GM12874 (cell line): ENCODE results near the gene ATMIN.

Source experiments
- TF ChIP-seq, protein P1 (sequence below): IDR thresholded peaks from 2 replicates; pipeline ENCODE4 v1.5.1; 2011; ENCODE audit warnings: low read depth, mild to moderate bottlenecking, control low read depth, low read length, moderate library complexity; ENCODE audit not compliant: insufficient read depth

ATMIN gene

DNA sequence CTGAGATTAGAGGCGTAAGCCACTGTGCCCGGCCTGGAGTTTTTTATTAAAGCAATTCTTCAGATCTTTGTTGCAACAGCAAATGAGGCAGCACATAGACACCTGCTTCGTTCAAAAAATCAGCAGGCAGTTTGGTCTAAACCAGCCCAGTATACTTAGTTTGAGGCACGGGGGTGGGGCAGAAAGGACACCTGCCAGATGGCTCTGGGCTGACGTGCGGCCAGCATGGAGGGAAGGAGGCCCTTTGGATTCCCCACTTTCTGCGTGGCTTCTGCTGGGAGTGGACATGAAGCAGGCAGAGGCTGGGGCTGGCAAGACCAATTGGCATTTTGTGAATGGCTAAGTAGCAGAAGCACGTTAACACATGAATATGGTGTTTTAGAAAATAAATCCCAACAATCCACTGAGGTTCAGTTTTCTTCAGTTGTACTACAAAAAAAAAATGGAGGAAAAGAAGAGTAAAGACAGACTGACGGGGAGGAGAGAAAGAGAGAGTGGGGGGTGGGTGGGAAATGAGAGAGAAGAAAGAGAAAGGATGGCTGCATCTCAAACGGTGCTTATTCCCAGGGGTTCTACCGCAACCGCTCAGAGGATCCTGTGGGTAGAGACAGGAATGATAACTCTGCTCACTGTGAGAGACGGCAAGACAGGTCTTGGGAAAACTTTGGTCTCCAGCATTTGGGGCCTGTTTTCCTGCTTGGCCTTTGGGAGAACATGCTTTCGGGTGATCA, 25.1 kb downstream of the ATMIN start:
- TF ChIP-seq, protein P1, sequence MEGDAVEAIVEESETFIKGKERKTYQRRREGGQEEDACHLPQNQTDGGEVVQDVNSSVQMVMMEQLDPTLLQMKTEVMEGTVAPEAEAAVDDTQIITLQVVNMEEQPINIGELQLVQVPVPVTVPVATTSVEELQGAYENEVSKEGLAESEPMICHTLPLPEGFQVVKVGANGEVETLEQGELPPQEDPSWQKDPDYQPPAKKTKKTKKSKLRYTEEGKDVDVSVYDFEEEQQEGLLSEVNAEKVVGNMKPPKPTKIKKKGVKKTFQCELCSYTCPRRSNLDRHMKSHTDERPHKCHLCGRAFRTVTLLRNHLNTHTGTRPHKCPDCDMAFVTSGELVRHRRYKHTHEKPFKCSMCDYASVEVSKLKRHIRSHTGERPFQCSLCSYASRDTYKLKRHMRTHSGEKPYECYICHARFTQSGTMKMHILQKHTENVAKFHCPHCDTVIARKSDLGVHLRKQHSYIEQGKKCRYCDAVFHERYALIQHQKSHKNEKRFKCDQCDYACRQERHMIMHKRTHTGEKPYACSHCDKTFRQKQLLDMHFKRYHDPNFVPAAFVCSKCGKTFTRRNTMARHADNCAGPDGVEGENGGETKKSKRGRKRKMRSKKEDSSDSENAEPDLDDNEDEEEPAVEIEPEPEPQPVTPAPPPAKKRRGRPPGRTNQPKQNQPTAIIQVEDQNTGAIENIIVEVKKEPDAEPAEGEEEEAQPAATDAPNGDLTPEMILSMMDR: no peak

DNA sequence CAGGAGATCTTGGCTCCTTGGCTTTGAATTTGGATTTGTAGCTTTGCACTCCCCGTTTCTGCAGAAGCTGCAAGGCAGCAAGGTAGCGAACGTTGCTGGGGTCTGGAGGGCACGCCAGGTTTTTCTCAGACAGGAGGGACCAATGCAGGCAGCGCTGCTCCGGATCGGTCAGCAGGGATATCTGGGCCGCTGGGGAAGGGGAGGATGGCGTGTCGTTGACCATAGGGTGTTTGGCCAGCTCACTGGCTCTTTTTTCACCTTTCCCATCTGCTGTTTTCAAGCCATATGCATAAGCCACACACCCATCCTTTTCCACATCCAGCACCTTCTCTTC, 25.6 kb downstream of the ATMIN start:
- TF ChIP-seq, protein P1: no peak

DNA sequence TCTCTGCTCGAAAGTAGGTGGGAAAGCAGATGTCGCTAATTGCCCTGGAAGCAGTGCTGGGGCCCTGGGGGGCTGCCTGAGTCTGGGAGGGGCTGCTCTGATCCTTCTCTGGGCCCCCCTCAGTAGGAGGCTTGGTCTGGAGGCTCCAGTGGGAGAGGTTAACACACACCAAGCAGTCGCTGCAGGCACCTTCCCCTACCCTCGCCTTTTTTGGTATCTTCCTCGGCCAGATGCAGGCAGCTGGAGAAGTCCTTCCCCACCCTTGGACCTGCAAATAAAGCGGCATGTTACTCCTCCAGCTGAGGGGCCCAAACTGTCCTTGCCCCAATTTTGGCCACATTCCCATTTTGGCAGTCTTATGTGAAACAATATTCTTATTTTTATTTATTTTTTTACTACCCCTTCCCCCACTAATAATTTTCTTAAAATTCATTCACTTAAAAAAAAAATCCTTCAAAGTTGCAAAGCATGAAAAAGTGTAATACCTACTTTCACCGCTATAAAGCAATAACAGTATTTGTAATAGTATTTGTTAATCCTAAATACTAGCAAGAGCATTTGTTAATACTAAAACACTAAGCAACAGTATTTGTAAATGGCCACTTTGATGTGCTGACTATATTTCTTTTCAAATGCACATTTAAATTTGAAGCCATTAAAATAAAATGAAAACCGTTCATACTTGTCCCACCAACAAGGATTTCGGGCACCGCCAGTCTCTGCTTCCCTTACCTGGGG, 26.4 kb downstream of the ATMIN start:
- TF ChIP-seq, protein P1: no peak

DNA sequence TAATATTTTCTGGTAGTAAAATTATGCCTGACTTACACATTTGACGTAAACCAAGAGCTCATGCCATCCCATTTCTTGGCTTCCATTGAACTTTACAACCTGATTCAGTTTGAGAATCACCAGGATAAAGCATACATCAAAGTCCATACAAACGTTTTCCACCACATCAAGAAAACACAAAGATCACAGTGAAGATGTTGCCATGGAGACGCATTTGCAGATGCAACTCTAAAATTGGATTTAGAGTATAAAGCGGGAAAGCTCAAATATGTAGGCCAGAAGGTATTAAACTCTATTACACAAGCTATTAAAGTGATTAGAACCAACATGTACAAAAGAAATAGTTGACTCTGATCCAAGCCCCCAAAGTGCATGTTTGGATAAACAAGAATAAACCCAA, 31.0 kb downstream of the ATMIN start:
- TF ChIP-seq, protein P1: no peak

DNA sequence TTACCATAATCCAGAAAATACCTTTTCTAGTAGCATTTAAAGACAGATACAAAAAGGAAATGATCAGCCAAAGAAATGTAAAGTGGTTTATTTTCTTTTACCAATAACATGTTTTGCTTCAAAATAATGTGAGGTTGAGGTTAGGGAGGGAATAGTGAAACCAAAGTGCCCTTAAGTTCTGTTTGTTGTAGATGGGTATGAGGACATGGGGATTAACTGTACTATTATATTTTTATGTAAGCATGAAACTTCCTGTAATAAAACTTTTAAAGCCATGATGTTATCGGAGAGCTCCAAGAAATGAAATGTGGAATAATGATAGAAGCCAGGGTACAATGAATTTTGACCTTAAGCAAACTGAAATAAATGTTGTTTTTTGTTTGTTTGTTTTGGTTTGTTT, 31.5 kb downstream of the ATMIN start:
- TF ChIP-seq, protein P1: no peak

DNA sequence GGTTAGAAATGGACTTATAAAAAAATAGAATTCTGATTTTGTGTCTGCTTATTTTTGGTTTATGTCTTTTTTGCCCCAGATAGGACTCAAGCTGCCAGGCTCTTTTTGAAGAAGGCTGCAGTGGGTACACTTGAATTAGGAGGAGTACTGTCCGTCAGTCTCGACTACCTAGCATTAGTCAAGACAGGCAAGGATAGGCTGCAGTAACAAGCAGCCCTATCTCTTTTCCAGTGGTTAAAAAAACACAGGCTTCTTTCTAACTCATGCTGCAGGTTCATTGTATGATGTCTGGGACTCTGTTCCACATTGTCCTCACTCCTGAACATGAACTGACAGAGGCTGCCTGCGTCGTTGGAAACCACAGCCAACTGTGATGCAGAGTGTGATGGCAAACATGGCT, 33.4 kb downstream of the ATMIN start:
- TF ChIP-seq, protein P1: no peak

DNA sequence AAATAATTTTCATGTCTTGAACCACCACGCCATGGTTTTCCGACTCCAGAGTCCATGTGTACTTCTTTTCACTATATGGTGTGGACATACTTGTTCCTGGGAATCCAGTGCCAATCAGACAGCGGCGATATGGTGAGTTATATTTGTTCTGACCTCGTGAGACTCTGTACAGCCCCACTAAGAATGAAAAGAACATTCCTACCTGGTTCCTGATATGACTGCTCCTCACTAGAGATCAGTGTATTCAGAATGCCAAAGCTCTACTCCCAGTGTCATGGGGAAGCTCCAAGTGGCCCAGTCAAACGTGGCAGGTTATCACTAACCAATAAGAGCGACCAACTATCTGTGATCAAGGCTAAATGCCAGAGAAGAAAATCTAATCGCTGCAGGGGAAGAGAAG, 35.3 kb downstream of the ATMIN start:
- TF ChIP-seq, protein P1: no peak
